ENCODE data around the gene MPPED2. TPM values are rescaled to one million over a fixed set of nuclear protein-coding genes. Genes with fewer than 3 reads are reported as not detected.

Gene MPPED2
- total RNA-seq, 1 experiment from 2014 or later: not detected

- Mint-ChIP-seq H3K9me3 (ENCODE audit: unreplicated experiment) (no peaks in the 10 kb centered on the region), H3K27ac (ENCODE audit: low read depth, unreplicated experiment) (no peak overlapping the region), H3K4me1 (ENCODE audit: insufficient read depth, unreplicated experiment) (no peaks in the 10 kb centered on the region), H3K4me3 (ENCODE audit: unreplicated experiment) (no peak overlapping the region), H3K36me3 (ENCODE audit: insufficient read depth, unreplicated experiment) (no peaks in the 10 kb centered on the region), H3K27me3 (ENCODE audit: insufficient read depth, unreplicated experiment) (peaks cover 92% of the 10 kb centered on the region)
- CTCF ChIA-PET: no interaction called here
- BruUV-seq (replicated peaks): no TSS peak
- intact Hi-C loops (cut with micrococcal nuclease): no loop called here
- POLR2A ChIA-PET: interaction anchor here (1.1 kb wide), 1 partner anchor 21 kb away, joined by 3 read pairs; no protein-coding TSS in a partner anchor
- DNase-seq (ENCODE audit: unreplicated experiment): no peak
- no peak for TF ChIP-seq CTCF (IDR thresholded peaks at IDR 0.05; ENCODE audit: unreplicated experiment)
Observed at GRCh38 chr11:30423279-30423648, 162.9 kb downstream of the MPPED2 start.

- POLR2A ChIA-PET: no interaction called here
- peaks cover 92% of the 10 kb centered on the region for H3K27me3 Mint-ChIP-seq (ENCODE audit: insufficient read depth, unreplicated experiment)
- CTCF ChIA-PET: no interaction called here
- no peak overlapping the region for H3K27ac Mint-ChIP-seq (ENCODE audit: low read depth, unreplicated experiment)
- no peaks in the 10 kb centered on the region for H3K9me3 Mint-ChIP-seq (ENCODE audit: unreplicated experiment)
- no peak overlapping the region for H3K4me3 Mint-ChIP-seq (ENCODE audit: unreplicated experiment)
- no TSS peak for BruUV-seq (replicated peaks)
- H3K4me1 Mint-ChIP-seq (ENCODE audit: insufficient read depth, unreplicated experiment): no peaks in the 10 kb centered on the region
- H3K36me3 Mint-ChIP-seq (ENCODE audit: insufficient read depth, unreplicated experiment): no peaks in the 10 kb centered on the region
- intact Hi-C loops (cut with micrococcal nuclease): no loop called here
- DNase-seq (ENCODE audit: unreplicated experiment): no peak
- TF ChIP-seq CTCF (IDR thresholded peaks at IDR 0.05; ENCODE audit: unreplicated experiment): no peak
Observed at GRCh38 chr11:30422447-30423278, 163.5 kb downstream of the MPPED2 start.

- POLR2A ChIA-PET: no interaction called here
- no peak for TF ChIP-seq CTCF (IDR thresholded peaks at IDR 0.05; ENCODE audit: unreplicated experiment)
Observed at GRCh38 chr11:30420233-30420787, 165.8 kb downstream of the MPPED2 start.

GRCh38 chr11:30414806-30415205 lies 171.3 kb downstream of the MPPED2 start:
- H3K9me3 Mint-ChIP-seq (ENCODE audit: unreplicated experiment): no peaks in the 10 kb centered on the region
- no peak for TF ChIP-seq CTCF (IDR thresholded peaks at IDR 0.05; ENCODE audit: unreplicated experiment)
- no TSS peak for BruUV-seq (replicated peaks)
- peaks cover 100% of the 10 kb centered on the region for H3K27me3 Mint-ChIP-seq (ENCODE audit: insufficient read depth, unreplicated experiment)
- intact Hi-C loops (cut with micrococcal nuclease): no loop called here
- H3K27ac Mint-ChIP-seq (ENCODE audit: low read depth, unreplicated experiment): no peak overlapping the region
- H3K4me1 Mint-ChIP-seq (ENCODE audit: insufficient read depth, unreplicated experiment): no peaks in the 10 kb centered on the region
- CTCF ChIA-PET: no interaction called here
- no peaks in the 10 kb centered on the region for H3K36me3 Mint-ChIP-seq (ENCODE audit: insufficient read depth, unreplicated experiment)
- POLR2A ChIA-PET: no interaction called here
- no peak for DNase-seq (ENCODE audit: unreplicated experiment)
- no peak overlapping the region for H3K4me3 Mint-ChIP-seq (ENCODE audit: unreplicated experiment)

More at GRCh38 chr11:30420233-30420787, 165.8 kb downstream of the MPPED2 start:
- no peak overlapping the region for H3K27ac Mint-ChIP-seq (ENCODE audit: low read depth, unreplicated experiment)
- intact Hi-C loops (cut with micrococcal nuclease): no loop called here
- no peak overlapping the region for H3K4me3 Mint-ChIP-seq (ENCODE audit: unreplicated experiment)
- H3K36me3 Mint-ChIP-seq (ENCODE audit: insufficient read depth, unreplicated experiment): no peaks in the 10 kb centered on the region
- DNase-seq (ENCODE audit: unreplicated experiment): no peak
- peaks cover 92% of the 10 kb centered on the region for H3K27me3 Mint-ChIP-seq (ENCODE audit: insufficient read depth, unreplicated experiment)
- no peaks in the 10 kb centered on the region for H3K4me1 Mint-ChIP-seq (ENCODE audit: insufficient read depth, unreplicated experiment)
- CTCF ChIA-PET: no interaction called here
- no peaks in the 10 kb centered on the region for H3K9me3 Mint-ChIP-seq (ENCODE audit: unreplicated experiment)
- BruUV-seq (replicated peaks): no TSS peak
